Uterus (tissue), 4 donors: ENCODE data around the gene ATG5. TPM values are rescaled to one million over a fixed set of nuclear protein-coding genes. Genes with fewer than 3 reads are reported as not detected.

Experiments used
- DNase-seq, 2 donors: peaks; one replicate each; pipeline ENCODE4 v3.0.0-alpha.2; 2019 to 2020
- H3K27ac ChIP-seq, 2 donors: fragments of 200-600 bp; sonication (generic); 1 replicate in 1 of 2; 2 replicates in 1 of 2; pipeline ENCODE4 v1.5.1; 2016 to 2018
- H3K27me3 ChIP-seq, 2 donors: fragments of 200-600 bp; sonication (generic); one replicate each; pipeline ENCODE4 v1.5.1; 2018 to 2019; ENCODE audit warnings: control low read depth in 1 of 2
- H3K36me3 ChIP-seq, 2 donors: fragments of 200-600 bp; sonication (generic); one replicate each; pipeline ENCODE4 v1.5.1; 2019; ENCODE audit warnings: control low read depth in 1 of 2
- H3K4me1 ChIP-seq, 2 donors: fragments of 200-600 bp; sonication (generic); one replicate each; pipeline ENCODE4 v1.5.1; 2018 to 2019; ENCODE audit warnings: control low read depth in 1 of 2
- H3K4me3 ChIP-seq, 2 donors: fragments of 200-600 bp; sonication (generic); 1 replicate in 1 of 2; 2 replicates in 1 of 2; pipeline ENCODE4 v1.5.1; 2018 to 2019; ENCODE audit warnings: mild to moderate bottlenecking in 1 of 2
- H3K9me3 ChIP-seq, 2 donors: fragments of 200-600 bp; sonication (generic); one replicate each; pipeline ENCODE4 v1.5.1; 2019; ENCODE audit warnings: control low read depth in 1 of 2
- POLR2A ChIP-seq, 2 donors: fragments of 450-650 bp; IDR thresholded peaks; one replicate each; pipeline ENCODE4 v1.6.1; 2016; ENCODE audit warnings: antibody characterized with exemption in 2 of 2, mild to moderate bottlenecking in 1 of 2, moderate library complexity in 1 of 2
- intact Hi-C: fragments of 100-400 bp; cut with DNase I; formaldehyde crosslinking; loops from one replicate; pipeline ENCODE4 v1.15.1; 2023; ENCODE audit warnings: low total_unique reads
- total RNA-seq, 4 donors: library from RNA; depleted of rRNA in 3 of 4; stranded (reverse); fragments of >200 nt in 3 of 4; gene quantifications; one replicate each; pipeline versions ENCODE4 v1.1.0 to v1.2.4, GENCODE V29; 2014 to 2023
- TF ChIP-seq, protein P1 (sequence below), 4 experiments: fragments of 200-600 bp in 2 of 4; fragments of 450-650 bp in 2 of 4; sonication (generic) in 2 of 4; IDR thresholded peaks; one replicate each; pipeline ENCODE4 v1.5.1; 2016 to 2019; ENCODE audit warnings: antibody characterized with exemption in 4 of 4, mild to moderate bottlenecking in 2 of 4, moderate library complexity in 1 of 4
- donor health status: DM: yes; HTN: yes; CAD: no.

The ATG5 gene
- total RNA-seq, 4 donors from 2014 or later = 40.0 to 87.9 (median 63.3) TPM

DNA sequence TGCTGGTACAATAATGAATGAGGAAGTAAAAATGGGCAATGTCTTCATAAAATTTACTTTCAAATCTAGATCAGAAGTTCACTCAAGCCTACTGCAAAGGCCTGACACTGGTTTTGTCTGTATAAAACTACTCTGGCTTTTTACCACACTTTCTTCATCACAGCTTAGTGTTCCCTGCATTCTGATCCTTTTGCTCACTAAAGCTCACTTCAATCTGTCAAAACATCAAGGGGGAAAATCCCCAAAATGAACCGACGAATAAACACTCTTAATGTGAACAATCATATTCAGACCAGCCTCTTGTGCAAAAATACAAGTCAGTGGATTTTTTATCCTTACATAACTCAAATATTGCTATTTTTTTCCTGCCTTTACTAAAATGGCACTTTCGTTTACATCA lies 140.9 kb downstream of the ATG5 start:
- H3K4me1 ChIP-seq = no peaks in the 10 kb centered on the region
- no peaks in the 10 kb centered on the region for H3K27me3 ChIP-seq
- no peaks in the 10 kb centered on the region for H3K36me3 ChIP-seq
- intact Hi-C loops = no loop called here
- H3K4me3 ChIP-seq = no peak overlapping the region
- H3K9me3 ChIP-seq = no peaks in the 10 kb centered on the region
- no peak overlapping the region for H3K27ac ChIP-seq
- DNase-seq = no peak
- TF ChIP-seq POLR2A (IDR thresholded peaks at IDR 0.05) = no peak
- TF ChIP-seq, protein P1, sequence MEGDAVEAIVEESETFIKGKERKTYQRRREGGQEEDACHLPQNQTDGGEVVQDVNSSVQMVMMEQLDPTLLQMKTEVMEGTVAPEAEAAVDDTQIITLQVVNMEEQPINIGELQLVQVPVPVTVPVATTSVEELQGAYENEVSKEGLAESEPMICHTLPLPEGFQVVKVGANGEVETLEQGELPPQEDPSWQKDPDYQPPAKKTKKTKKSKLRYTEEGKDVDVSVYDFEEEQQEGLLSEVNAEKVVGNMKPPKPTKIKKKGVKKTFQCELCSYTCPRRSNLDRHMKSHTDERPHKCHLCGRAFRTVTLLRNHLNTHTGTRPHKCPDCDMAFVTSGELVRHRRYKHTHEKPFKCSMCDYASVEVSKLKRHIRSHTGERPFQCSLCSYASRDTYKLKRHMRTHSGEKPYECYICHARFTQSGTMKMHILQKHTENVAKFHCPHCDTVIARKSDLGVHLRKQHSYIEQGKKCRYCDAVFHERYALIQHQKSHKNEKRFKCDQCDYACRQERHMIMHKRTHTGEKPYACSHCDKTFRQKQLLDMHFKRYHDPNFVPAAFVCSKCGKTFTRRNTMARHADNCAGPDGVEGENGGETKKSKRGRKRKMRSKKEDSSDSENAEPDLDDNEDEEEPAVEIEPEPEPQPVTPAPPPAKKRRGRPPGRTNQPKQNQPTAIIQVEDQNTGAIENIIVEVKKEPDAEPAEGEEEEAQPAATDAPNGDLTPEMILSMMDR (IDR thresholded peaks at IDR 0.05) = no peak

GRCh38 chr6:106183430-106183829 lies 142.1 kb downstream of the ATG5 start:
- no peak overlapping the region for H3K27ac ChIP-seq
- intact Hi-C loops = no loop called here
- DNase-seq = no peak

DNA sequence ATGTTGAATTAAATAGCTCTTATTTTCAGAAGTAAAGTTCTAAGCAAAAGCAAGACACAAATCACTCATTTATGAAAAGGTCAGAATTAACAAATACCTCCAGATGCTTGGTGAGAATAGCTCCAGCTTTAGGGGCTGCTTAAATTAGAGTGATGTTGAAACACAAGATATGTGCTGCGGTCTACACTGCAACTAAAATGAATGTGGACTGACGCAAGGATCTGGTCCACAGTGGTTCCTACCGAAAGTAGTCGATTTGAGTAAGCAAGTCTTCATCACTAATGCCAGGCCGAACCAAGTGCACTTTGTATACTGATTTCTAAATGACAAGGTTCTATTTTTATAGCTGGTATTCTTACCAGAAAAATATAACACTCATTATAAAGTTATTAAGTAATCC lies 143.1 kb downstream of the ATG5 start:
- H3K4me3 ChIP-seq = no peak overlapping the region
- H3K4me1 ChIP-seq = no peaks in the 10 kb centered on the region
- TF ChIP-seq POLR2A (IDR thresholded peaks at IDR 0.05) = no peak
- TF ChIP-seq, protein P1 (IDR thresholded peaks at IDR 0.05) = no peak
- intact Hi-C loops = no loop called here
- no peaks in the 10 kb centered on the region for H3K36me3 ChIP-seq
- DNase-seq = no peak
- no peaks in the 10 kb centered on the region for H3K27me3 ChIP-seq
- no peak overlapping the region for H3K27ac ChIP-seq
- H3K9me3 ChIP-seq = no peaks in the 10 kb centered on the region

More at GRCh38 chr6:106183430-106183829, 142.1 kb downstream of the ATG5 start:
- Histone ChIP-seq H3K27me3 (no peaks in the 10 kb centered on the region), H3K4me3 (no peak overlapping the region), H3K9me3 (no peaks in the 10 kb centered on the region), H3K36me3 (no peaks in the 10 kb centered on the region), H3K4me1 (no peaks in the 10 kb centered on the region)
- TF ChIP-seq, protein P1 (IDR thresholded peaks at IDR 0.05) = no peak
- no peak for TF ChIP-seq POLR2A (IDR thresholded peaks at IDR 0.05)

- H3K27me3 ChIP-seq = no peaks in the 10 kb centered on the region
- DNase-seq = no peak
- H3K4me1 ChIP-seq = no peaks in the 10 kb centered on the region
- H3K27ac ChIP-seq = no peak overlapping the region
- no peak overlapping the region for H3K4me3 ChIP-seq
- intact Hi-C loops = no loop called here
- TF ChIP-seq POLR2A (IDR thresholded peaks at IDR 0.05) = no peak
- TF ChIP-seq, protein P1 (IDR thresholded peaks at IDR 0.05) = no peak
- H3K36me3 ChIP-seq = no peaks in the 10 kb centered on the region
- H3K9me3 ChIP-seq = no peaks in the 10 kb centered on the region
Observed at GRCh38 chr6:106181664-106182418, 143.7 kb downstream of the ATG5 start.

DNA sequence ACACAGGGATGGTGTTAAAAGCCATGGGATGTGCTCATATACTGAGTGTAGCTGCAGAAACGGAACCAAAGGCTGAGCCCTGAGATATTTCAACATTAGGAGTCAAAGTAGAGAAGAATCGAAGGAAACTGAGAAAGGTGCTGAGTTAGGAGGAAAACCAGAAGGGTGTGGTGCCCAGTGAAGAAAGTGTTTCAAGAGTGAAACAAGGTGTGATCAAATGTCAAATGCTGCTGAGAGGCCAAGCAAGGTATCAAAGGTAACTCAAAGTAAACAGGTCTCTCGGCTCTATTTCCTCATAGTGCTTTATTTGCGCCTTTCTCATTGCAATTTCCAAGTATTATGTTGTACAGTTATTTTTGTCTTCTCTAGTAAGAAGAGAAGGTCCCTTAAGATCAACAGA lies 145.4 kb downstream of the ATG5 start:
- intact Hi-C loops = no loop called here
- no peaks in the 10 kb centered on the region for H3K27me3 ChIP-seq
- H3K27ac ChIP-seq = no peak overlapping the region
- TF ChIP-seq, protein P1 (IDR thresholded peaks at IDR 0.05) = no peak
- TF ChIP-seq POLR2A (IDR thresholded peaks at IDR 0.05) = no peak
- no peaks in the 10 kb centered on the region for H3K9me3 ChIP-seq
- no peak overlapping the region for H3K4me3 ChIP-seq
- no peak for DNase-seq
- no peaks in the 10 kb centered on the region for H3K4me1 ChIP-seq
- H3K36me3 ChIP-seq = no peaks in the 10 kb centered on the region
